NCI-H526 (cell line): ENCODE measurements around the gene GALNT12.

Experiments used
- DNase-seq, 2 experiments: peaks; one replicate each; lab custom pipeline; 2025; lab: John Stamatoyannopoulos, UW

The GALNT12 gene

GRCh38 chr9:98807070-98807813, at the start of gene GALNT12:
TSS of gene GALNT12 (plus strand) at chr9:98807670. CDS start at chr9:98807699, 29 bp downstream.
- peak in 1 of 2 experiments; percentile 49 for DNase-seq

- no peak for DNase-seq
Observed at GRCh38 chr9:98760231-98760630, 47.2 kb upstream of the GALNT12 start.

- no peak for DNase-seq
Observed at GRCh38 chr9:98763986-98764745, 43.3 kb upstream of the GALNT12 start.

- no peak for DNase-seq
Observed at GRCh38 chr9:98765256-98765655, 42.2 kb upstream of the GALNT12 start.

GRCh38 chr9:98766586-98766985, 40.9 kb upstream of the GALNT12 start:
- DNase-seq: no peak

- no peak for DNase-seq
Observed at GRCh38 chr9:98767196-98767595, 40.3 kb upstream of the GALNT12 start.

- DNase-seq: no peak
Observed at GRCh38 chr9:98767915-98768314, 39.6 kb upstream of the GALNT12 start.

GRCh38 chr9:98768344-98768743, 39.1 kb upstream of the GALNT12 start:
- DNase-seq: no peak

- DNase-seq: no peak
Observed at GRCh38 chr9:98770717-98771116, 36.8 kb upstream of the GALNT12 start.

- DNase-seq: no peak
Observed at GRCh38 chr9:98771209-98771874, 36.1 kb upstream of the GALNT12 start.

- DNase-seq: no peak
Observed at GRCh38 chr9:98772364-98773155, 34.9 kb upstream of the GALNT12 start.

GRCh38 chr9:98773721-98774120, 33.7 kb upstream of the GALNT12 start:
- no peak for DNase-seq

GRCh38 chr9:98774746-98775145, 32.7 kb upstream of the GALNT12 start:
- no peak for DNase-seq

GRCh38 chr9:98775831-98776441, 31.5 kb upstream of the GALNT12 start:
- peak; percentile 12 to 67 for DNase-seq

- no peak for DNase-seq
Observed at GRCh38 chr9:98777618-98778017, 29.9 kb upstream of the GALNT12 start.

- no peak for DNase-seq
Observed at GRCh38 chr9:98778251-98778650, 29.2 kb upstream of the GALNT12 start.

GRCh38 chr9:98778711-98779530, 28.5 kb upstream of the GALNT12 start:
- no peak for DNase-seq

- DNase-seq: no peak
Observed at GRCh38 chr9:98780059-98780749, 27.3 kb upstream of the GALNT12 start.

- no peak for DNase-seq
Observed at GRCh38 chr9:98781588-98782383, 25.7 kb upstream of the GALNT12 start.
